PC-3 (cell line): Measurements from ENCODE around the gene FGFR3.

Experiments used
- CTCF ChIP-seq: fragments of 300-600 bp; sonication (generic); conservative IDR thresholded peaks from 2 replicates; pipeline ENCODE4 v1.5.1; 2017; ENCODE audit warnings: antibody characterized with exemption, low read depth, mild to moderate bottlenecking, low read length
- EZH2 ChIP-seq: fragments of 300-600 bp; sonication (generic); IDR thresholded peaks from one replicate; pipeline ENCODE4 v1.6.1; 2017; ENCODE audit warnings: antibody characterized with exemption, mild to moderate bottlenecking, low read length; ENCODE audit not compliant: unreplicated experiment
- EZH2phosphoT487 ChIP-seq: fragments of 300-600 bp; sonication (generic); IDR thresholded peaks from 2 replicates; pipeline ENCODE4 v1.6.1; 2018; ENCODE audit warnings: mild to moderate bottlenecking, antibody characterized with exemption, low read length, borderline replicate concordance

GRCh38 chr4:1751919-1752283 lies 41.2 kb upstream of the FGFR3 start:
- no peak for TF ChIP-seq CTCF
- no peak for TF ChIP-seq EZH2
- no peak for TF ChIP-seq EZH2phosphoT487
